ENCODE results near the gene NEGR1.

Gene NEGR1

DNA sequence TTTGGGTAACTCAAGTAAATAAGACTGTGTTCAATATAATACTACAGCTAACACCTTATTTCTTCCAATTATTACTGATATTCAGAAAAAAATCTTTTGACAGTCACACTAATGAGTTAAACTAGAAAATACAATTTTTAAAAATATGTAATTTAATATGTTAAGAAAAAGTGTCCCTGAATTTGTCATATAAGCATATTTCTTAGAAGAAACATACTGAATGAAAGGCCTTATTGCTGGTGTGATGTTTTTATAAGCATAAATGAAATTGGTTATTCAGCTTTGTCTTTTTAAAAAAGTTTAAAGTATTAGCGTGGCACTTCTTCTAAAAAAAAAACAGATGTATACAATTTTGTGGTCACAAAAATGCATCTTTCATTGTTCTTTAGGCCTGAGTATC, 267.3 kb downstream of the NEGR1 start:
- no peak for DNase-seq

DNA sequence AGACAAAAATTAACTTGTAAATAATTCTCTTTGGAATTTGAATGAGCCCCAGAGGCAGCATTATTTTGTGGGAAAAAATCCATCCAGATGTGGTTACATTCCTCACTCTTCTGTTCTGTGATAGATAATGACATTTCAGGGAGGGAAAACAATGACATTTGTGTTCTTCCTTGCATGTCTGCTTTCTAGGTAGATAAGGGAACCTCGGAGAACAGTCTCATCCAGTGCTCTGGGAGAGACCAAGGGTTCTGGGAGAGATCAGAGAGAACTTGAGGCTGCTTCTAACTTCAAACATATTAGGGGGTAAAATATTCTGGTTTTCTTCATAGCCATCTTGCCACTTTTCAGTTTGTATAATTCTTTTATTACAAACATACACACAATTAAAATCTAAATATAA, 269.2 kb downstream of the NEGR1 start:
- no peak for DNase-seq

DNA sequence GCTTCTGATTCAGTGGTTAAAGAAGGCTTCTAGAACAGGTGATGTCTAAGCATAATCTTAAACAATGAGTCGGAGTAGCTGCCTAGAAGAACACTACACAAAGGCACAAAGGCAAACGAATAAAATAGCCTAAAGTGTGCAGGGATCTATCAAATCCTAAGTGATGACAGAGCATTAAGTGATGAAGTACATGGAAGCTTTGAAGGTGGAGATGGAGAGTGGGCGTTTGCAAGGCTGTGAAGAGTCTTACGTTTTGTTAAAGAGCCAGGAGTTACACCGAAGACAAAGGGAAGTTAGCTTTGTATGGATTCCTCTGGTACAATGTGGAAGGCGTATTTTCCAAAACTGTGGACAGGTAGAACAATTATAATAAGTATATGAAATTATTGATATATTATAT, 270.6 kb downstream of the NEGR1 start:
- DNase-seq = no peak

DNA sequence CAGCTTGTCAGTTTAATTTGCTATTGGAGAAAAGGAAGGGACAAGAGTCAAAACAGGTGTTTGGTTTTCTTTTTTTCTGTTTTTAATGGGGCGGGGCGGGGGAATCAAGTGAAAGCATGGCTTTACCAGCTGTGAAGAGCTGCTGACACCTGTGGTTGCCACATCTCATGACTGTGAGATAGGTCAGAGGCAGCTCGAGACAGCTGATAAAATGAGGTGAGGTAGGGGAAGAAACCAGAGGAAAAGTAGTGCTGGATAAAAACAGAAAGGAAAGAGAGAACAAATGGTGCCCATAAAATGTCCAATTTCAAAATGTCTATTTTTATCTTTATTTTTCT, 272.3 kb downstream of the NEGR1 start:
- no peak for DNase-seq

DNA sequence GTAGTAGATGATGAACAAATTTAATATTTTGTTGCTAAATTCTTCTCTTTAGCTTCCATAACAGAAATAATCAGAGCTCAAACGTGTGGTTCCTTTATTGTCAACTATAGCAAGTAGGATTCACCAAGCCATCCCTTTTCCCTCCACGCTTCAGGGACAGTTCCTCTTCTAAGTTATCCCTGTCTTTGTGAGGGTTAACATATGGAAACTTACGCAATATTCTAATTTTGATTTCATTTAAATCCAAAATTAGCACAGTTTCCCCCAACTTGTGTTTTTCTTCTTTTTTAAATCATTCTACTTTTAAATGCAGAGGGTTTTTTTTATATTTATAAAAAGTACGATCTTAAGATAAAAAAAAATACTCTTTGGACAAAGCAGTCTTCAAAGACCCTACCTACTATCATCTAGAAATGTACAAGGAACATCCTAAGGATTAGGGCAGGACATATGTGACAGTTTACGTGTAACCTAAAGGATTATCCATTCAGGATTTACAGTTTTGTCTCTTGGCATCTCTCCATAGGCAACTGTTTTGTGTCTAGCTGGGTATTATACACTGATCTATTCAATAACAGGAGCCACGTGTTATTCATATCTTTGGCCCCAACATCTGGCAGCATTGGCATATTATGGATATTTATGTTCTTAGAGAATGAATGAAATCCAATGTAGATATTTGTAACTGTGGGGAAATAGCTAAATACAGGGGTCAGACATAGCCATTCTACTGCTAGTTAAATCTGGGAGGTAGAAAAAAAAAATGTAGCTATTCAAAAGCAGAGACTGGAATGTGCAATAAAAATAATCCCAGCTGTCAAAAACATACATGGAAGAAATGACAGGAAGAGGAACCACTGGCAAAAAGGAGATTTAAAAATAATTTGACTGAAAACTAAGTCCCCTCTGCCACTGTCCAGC, 272.9 kb downstream of the NEGR1 start:
- no peak for DNase-seq

DNA sequence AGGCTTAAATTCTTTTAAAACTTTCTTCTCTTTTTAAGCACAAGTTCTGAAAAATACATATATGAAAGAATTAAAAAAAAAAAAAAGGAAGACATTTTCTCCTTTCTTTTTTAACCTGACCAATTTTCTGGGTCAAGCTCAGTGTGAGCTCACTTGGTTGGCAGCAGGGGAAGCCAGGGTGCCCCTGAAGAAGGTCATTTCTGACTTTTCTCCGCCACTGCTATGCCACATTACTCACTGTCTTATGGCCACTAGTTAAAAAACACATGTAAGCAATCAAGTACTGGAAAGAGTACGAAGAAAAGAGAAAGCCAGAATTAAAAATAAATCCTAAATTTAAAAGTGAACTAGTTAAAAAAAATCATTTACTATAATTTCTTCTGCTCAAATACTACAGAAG, 275.0 kb downstream of the NEGR1 start:
- DNase-seq = no peak

DNA sequence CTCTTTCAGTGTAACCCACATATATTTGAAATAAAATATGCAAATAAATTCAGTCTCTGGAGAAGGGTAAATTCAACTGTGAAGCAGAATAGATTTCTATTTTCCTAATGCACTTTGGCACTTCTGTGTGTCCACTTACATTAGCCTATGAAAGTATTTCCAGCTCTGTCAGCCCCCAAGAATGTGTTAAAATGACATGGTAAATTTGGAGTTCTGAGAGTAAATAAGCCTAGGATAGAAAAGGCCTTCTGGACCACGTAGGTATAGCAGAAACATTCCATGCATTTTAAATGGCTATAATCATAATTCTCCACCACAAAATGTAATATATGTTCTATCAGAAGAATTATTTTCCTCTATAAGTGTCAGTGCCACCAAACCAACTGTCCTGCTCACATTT, 276.2 kb downstream of the NEGR1 start:
- no peak for DNase-seq

DNA sequence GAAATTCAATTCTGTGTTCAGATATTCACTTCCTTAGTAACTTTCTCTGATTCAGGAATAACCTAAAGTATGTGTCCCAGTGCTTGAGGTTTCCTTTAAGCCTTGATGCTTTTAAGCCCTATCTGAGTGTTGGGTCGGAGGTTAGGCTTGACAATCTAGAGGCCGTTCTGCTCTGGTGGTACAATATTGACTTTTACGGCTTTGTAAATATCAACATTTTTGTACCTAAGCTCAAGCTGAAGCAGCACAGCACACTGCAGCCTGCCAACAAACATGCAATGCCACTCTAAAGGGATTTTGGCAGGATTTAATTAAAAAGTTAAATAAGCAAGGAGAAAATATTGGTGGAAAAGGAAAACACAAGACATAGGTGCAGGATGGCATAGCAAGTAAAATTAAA, 279.2 kb downstream of the NEGR1 start:
- DNase-seq = no peak

DNA sequence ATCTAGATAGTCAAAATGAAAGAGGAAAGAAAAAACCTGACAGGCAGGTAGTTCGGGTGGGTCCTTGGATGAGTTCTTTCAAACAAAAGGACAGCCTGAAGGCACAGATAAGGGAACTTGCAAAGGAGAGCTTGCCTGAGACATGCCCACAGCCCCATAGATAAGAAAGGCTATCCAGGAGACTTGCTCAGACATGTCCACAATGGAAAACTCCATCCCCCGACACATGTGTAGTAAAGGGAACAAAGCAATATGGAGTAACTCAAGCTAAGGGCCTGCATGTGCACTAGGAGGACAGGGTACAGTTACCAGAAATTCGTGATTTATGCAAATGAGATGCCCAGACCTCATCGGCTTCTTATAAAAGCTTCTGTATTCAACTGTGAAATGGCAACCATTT, 281.5 kb downstream of the NEGR1 start:
- DNase-seq = no peak

DNA sequence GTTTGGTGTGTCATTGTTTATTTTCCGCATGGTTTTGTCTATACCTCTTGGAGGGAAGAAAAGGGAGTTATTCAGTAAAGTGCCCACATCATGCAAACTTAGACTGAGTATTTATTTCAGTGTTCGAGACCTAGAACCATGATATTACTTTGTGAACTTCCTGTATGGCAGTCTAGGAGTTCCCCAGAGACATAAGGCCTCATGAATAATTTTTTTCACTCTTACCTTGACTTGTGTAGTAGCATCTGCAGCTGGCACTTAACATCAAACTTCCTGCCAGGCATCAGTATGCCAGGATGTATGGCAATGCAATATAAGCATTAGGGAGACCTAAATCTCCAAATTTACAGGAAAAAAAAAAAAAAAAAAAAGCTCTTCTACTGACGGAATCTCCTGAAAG, 287.7 kb downstream of the NEGR1 start:
- no peak for DNase-seq

DNA sequence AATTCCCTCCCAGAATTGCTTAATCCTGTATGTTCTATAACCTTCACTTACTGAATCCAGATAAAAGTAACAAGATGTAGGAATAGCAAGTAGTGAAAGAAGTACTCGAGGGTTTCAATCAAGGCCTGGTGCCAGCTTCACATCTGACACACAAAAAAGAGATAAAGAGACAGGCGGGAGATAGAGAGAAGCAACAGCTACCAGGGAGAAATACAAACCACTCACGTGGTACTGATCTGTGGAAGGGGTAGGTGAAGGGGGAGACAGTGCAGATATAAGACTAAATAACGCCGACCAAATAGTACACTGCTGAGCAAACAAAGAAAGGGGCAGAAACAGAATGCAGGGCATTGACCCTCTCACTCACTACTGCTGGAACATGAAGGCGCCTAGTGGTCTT, 295.2 kb downstream of the NEGR1 start:
- no peak for DNase-seq

DNA sequence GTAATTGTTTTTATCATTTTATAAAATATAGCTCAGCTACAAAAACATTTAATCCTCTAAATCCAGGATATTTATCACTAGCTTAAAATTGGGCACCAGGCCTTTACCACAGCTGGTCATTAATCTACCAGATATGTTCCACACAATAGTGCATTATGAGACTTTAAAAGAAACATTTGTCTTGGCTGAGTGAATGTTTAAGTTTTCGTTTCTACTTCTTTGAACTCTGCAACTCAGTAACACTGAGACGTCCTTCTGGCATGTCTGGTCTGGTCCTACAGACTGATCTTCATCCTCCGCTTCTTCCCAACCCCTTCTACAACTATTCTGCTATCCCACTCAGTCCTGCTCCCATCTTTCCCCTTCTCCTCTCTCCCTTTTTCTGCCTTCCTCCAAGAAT, 296.2 kb downstream of the NEGR1 start:
- DNase-seq = no peak

DNA sequence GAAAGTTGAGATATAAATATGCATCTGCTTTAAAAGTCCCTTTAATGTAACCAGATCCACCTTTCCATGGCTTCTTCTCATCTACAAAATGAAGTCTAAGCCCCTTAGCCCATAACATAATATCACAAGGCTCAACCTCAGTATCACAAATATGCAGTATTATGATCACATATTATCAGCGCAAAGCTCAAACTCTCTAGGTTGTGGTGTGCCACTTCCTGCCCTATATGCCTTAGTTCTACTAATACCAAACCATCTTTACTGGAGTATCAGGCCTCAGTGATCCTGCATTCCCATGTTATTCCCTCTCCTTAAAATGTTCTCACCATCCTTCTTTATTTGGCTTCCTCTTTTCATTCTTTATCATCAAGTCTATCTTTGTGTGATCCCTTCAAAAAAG, 301.8 kb downstream of the NEGR1 start:
- DNase-seq = no peak

DNA sequence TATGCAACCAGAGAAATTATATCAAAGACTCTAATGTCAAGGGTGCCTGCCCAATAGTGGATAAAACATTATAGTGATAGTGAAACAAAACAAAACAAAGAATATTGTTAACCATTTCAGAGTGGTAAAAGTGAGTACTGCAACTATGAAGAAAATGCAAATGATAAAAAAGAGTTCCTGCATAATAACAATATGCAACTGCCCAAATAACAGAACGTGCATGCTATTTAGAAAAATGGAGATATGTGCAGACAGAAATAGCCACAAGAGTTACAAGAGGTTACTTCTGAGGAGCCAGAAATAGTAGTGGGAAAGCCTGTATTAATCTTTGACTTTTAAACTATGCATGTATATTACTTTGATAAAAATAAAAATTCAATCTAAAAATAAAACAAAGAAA, 302.5 kb downstream of the NEGR1 start:
- no peak for DNase-seq

DNA sequence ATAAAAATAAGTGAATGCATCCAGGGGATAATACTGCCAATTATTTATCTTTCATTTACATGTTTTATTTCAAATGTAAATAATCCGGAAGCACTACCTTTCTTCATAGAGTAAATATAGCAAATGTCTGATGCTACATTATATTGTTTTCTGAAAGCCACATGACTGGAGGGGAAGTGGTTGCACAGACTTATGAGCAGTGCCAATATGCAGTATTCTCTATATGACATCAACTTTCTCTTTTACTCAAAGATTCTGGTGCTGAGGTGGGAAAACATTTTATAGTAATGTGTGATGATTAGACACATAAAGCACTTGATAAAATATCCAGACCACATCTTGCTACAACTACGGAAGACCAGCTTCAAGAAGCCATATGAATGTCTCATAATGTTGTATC, 314.7 kb downstream of the NEGR1 start:
- no peak for DNase-seq

DNA sequence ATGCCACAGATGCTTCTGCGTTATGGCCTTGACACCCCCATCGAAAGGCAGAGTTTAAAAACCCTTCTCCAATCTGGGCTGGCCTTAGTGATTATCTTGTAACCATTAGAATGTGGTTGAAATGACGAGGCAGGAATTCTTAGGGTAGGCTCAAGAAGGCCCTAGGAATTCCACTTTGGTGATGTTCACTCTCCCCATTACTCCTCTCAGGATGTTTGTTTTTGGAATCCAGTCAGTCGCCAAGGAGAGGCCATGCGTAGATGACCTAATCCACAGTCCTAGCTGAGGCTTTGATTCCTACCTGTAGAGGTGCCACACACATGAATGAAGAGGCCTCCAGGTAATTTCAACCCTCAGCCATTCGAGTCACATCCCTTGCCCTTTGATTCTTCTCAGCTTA, 318.2 kb downstream of the NEGR1 start:
- no peak for DNase-seq

DNA sequence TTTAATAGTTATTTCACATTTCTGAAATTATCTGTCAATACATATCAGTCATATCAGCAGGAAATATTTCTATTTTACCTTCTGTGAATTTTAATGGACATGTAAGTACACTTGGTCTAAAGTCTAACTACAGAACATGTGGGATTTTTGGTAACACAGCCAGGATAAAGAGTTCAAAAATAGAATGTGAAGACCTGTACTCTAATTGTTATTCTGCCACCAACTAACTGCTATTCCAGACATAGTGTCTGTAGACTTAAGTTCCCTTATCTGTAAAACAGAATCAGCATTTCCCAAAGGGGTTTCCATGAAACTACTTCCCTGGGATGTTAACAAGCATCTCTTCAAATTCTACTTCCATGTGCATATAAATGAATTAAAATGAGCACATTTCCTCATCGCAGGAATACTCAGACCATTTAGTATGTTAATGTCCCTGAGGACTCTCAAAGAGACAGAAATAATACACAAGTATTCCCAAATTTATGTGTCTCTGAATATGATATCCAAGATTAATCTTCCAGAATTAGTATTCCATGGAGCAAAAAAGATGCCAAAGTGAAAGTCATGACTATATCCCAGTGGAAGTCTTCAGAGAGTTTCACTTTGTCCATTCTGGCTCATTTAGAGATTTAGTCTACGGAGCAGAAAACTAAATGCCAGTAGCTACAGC, 325.6 kb downstream of the NEGR1 start:
- no peak for DNase-seq

DNA sequence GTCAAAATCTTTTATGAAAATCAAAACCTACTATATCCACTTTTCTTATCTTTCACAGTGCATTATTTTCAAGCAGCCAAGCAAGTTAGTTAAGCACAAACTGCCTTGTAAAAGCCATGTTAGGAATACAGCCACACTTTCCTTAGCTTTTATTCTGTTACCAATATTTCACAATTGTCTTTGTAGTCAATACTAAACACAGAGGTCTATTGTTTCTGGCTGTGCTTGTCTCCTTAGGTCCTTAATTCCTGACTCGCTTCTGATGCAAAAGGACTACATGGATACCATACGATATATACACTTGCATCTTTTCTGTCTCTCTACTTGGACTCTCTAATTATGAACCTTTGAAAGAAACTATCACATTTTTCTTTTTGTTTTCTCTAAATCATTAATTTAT, 331.8 kb downstream of the NEGR1 start:
- DNase-seq = no peak

DNA sequence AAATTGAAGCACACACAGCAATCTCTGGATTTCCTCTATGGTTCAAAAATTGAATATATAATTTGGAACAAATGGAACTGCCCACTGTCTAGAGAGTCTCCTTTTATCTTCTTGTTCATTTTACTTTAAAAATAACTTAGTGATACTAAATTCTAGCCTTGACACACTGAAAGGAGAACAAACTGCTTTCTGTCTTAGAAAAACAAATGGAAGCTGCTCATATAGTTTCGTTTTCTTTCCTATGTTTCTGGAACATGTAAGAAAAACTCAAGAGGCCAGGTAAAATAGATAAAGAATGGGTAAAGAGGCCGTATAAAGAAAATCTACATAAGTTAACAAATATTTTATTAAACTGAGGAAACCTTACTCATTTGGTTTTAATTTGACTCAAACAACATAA, 332.7 kb downstream of the NEGR1 start:
- DNase-seq = no peak

DNA sequence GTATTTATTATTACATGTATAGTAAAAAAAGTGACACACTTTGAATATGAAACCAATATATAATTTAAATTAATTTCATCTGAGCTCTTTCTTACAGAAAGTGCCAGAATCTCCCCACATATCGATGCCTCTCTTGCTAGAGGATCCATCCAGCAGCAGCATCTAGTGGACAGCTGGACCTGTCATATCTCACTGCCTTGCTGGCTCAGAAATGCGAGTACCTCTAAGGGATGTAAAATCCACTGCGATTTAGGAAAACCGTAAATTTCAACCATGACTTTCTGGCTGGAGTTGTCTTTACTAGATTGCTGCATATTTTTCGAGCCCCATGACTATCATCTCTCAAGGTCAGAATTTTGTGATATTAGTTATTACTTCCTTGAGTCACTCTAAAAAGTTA, 333.8 kb downstream of the NEGR1 start:
- DNase-seq = no peak

DNA sequence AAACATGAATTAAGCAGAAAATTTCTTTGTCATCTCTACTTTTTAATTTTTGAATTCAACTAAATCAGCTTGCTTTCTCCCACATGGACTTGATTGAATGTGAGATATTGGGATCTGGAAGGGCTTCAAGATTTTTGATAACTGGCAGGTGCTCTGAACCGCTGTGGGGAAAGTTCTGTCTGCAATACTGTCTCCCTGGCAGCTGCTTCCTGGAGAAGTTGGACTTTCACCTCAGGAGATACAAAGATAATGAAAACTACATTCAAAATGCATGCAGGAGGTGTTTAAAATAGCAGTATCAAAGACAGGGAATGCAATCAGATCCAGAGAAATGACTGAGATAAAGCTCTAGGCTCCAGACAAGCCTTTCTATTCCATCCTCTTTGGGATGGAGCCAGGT, 338.3 kb downstream of the NEGR1 start:
- DNase-seq = no peak

DNA sequence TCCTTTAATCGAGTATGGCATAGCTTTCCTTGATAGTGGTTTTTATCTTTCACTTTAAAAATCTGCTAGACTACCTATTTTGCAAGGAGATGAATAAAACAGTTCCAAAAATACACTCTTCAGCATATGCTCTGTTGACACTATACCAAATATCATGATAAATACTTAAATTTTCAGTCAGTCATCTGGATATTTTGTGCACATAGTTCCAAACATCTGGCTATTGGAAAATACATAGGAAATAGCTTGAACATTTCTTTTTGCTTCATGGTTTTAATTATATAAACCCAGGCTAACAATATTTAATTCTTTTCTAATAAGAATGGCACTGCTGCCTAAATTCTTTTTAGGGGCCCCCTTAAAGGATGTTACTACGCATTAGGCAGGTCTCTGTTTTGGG, 342.1 kb downstream of the NEGR1 start:
- DNase-seq = no peak

DNA sequence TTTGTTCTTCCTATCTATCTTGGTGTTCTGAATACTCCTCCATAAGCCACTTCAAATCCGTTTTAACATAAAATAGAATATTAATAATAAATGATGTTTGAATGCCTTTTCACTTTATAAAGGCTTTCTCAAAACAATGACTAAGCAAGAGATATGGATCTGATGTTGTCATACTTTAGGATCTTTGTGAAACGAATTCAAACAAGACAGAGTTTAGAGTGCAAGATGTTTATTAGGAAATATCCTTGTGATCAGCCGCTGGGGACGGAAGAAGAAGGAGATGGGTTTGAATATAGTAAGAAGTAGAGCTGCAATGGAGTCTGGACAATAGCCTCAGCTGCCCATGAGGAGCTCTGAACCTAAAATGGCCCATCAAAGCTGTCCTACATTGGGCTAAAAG, 351.8 kb downstream of the NEGR1 start:
- DNase-seq = no peak

DNA sequence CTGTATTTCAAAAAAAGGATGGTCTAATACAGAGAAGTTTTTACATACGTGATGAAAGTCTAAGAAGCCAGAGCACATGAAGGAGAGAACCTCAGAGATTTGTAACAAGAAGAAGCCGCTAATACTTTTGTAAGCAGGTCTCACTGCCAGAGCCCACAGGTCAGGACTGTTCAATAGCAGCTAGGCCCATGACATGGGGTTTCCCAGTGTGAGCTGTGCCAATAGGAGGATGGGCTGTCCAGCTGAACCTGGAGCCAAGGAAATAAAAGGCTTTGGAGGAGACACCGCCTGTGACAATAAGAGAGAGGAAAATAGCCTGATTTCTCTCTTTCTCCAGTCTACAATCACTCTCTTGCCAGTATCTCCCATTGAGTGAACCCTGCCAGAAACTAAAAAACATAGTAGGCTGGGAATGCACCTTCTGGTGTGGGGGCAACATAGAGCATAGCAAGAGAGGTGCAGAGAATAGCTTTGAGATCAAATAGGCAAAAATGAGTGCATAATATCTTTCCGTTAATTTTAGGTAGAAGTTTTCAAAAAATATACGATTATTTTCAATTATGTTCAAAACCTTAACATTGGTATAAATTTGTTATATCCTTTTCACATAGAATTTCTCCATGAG, 360.3 kb downstream of the NEGR1 start:
- no peak for DNase-seq
